ENCODE results near the gene NTM. TPM values are rescaled to one million over a fixed set of nuclear protein-coding genes. Genes with fewer than 3 reads are reported as not detected.

NTM gene
- total and polyA plus RNA-seq, 2 of the 8 experiments (the other 6 are each of a cell fraction or from before 2014, with no cell fraction given) = 13.4 to 20.0 TPM

DNA sequence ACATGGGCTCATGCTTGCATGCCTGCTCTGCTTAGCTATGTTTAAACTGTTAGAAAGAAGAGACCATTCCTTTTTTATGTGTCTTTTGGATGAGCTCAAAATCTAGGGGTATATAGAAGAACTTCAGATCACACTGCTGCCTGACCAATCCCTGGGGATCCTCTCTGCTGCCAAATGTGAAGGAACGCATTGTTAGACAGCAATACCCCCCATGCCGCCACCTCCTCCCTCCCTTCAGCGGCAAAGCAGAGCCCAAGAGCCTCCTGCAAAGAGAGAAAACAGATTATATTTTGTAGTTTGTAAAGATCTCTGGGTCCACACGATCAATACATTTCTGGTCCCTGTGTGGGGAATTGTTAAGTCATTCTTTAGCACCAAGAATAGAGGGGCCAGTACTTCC is 677.6 kb downstream of the NTM start:
- H3K23me2 ChIP-seq (ENCODE audit: low read depth, low read length) = peaks cover 4% of the 10 kb centered on the region; the same call in 1 of the 2 replicates
- no peak overlapping the region for H3K4ac ChIP-seq (replicated peaks; ENCODE audit: insufficient read length, low read depth, low read length)
- no peak overlapping the region for H4K8ac ChIP-seq (ENCODE audit: extremely low read depth, insufficient read depth, low read length)
- H3K79me2 ChIP-seq (ENCODE audit: control insufficient read depth in 1 of 2, insufficient read depth in 2 of 2, low read length in 2 of 2) = no peaks in the 10 kb centered on the region
- H2AK5ac ChIP-seq (ENCODE audit: low read depth, low read length) = no peak overlapping the region; the same call in 1 of the 2 replicates
- DNase-seq (ENCODE audit: low read depth in 1 of 2, low spot score in 2 of 2) (no peak), FAIRE-seq (no peak)
- H2BK120ac ChIP-seq (replicated peaks; ENCODE audit: low read depth, low read length) = no peak overlapping the region
- H4K91ac ChIP-seq (replicated peaks; ENCODE audit: insufficient read length, low read length) = no peak overlapping the region
- no peak overlapping the region for H3K9ac ChIP-seq (replicated peaks in 1 of 4; ENCODE audit: extremely low read depth in 1 of 4, low read depth in 3 of 4, low read length in 3 of 4)
- H2AFZ ChIP-seq (ENCODE audit: low read length) = no peak overlapping the region
- H3K4me1 ChIP-seq (replicated peaks in 1 of 4; ENCODE audit: control insufficient read depth in 3 of 4, insufficient read depth in 4 of 4, low read length in 3 of 4) = peaks cover 5 to 15% (median 13%) of the 10 kb centered on the region in 4 experiments
- no peak overlapping the region for H3K56ac ChIP-seq (replicated peaks; ENCODE audit: insufficient read length, low read depth, low read length)
- H3K27ac ChIP-seq (ENCODE audit: low read depth, low read length) = no peak overlapping the region
- no peak overlapping the region for H2BK15ac ChIP-seq (ENCODE audit: low read length)
- H2BK20ac ChIP-seq (ENCODE audit: low read length) = no peak overlapping the region
- H4K20me1 ChIP-seq (replicated peaks in 1 of 2; ENCODE audit: control insufficient read depth in 1 of 2, insufficient read depth in 2 of 2, low read length in 2 of 2) = no peaks in the 10 kb centered on the region
- ChIA-PET CTCF (ENCODE audit: partially characterized antibody) (interaction anchor here (0.6 to 1.4 kb wide), 8 partner anchors 11 to 287 kb away, joined by 3 to 6 read pairs (median 3); no protein-coding TSS in a partner anchor), POLR2A (ENCODE audit: partially characterized antibody) (no interaction called here)
- H3K27me3 ChIP-seq (replicated peaks in 1 of 4; ENCODE audit: control insufficient read depth in 3 of 4, extremely low read depth in 1 of 4, insufficient read depth in 3 of 4, low read length in 3 of 4) = no peaks in the 10 kb centered on the region
- H3K23ac ChIP-seq (ENCODE audit: insufficient read length) = no peak overlapping the region
- no peaks in the 10 kb centered on the region for H3K9me3 ChIP-seq (ENCODE audit: insufficient read depth in 2 of 2, low read depth in 1 of 2, low read length in 1 of 2)
- H3K14ac ChIP-seq (ENCODE audit: insufficient read length) = no peak overlapping the region
- WGBS, 2 experiments (ENCODE audit: extremely low coverage in 1 of 2, insufficient coverage in 1 of 2, insufficient read length in 1 of 2, insufficient replicate concordance in 2 of 2, low coverage in 1 of 2, low lambda C conversion rate in 2 of 2, missing lambda C conversion rate in 1 of 2) = 85% methylated on average over 4 of the region's 4 CpGs; no CpG with 5 or more reads in 1 of the 2 experiments
- no peak overlapping the region for H4K5ac ChIP-seq (ENCODE audit: insufficient read length, low read depth, low read length)
- H3K4me2 ChIP-seq (ENCODE audit: insufficient read depth in 1 of 2, low read depth in 2 of 2, low read length in 2 of 2) = no peak overlapping the region
- H3K36me3 ChIP-seq (ENCODE audit: control insufficient read depth in 2 of 4, insufficient read depth in 4 of 4, low read length in 3 of 4) = no peaks in the 10 kb centered on the region
- H3K4me3 ChIP-seq (ENCODE audit: extremely low read depth in 1 of 4, insufficient read depth in 2 of 4, low read depth in 3 of 4, low read length in 4 of 4) = no peak overlapping the region
- no peak overlapping the region for H2BK12ac ChIP-seq (ENCODE audit: low read depth, low read length)
- H3K79me1 ChIP-seq (ENCODE audit: low read depth, low read length) = no peaks in the 10 kb centered on the region
- H2BK5ac ChIP-seq (ENCODE audit: low read depth, low read length) = no peak overlapping the region
- no peak overlapping the region for H3K18ac ChIP-seq (ENCODE audit: extremely low read depth, low read length)
- no peak for TF ChIP-seq SP2 (IDR thresholded peaks at IDR 0.05; ENCODE audit: low read length)
- TF ChIP-seq TAF7 (optimal IDR thresholded peaks at IDR 0.05; ENCODE audit: borderline replicate concordance, low read depth, low read length) = no peak
- TF ChIP-seq POU5F1 (IDR thresholded peaks at IDR 0.05; ENCODE audit: low read depth, low read length) = no peak
- TF ChIP-seq CHD1 (IDR thresholded peaks at IDR 0.05; ENCODE audit: low read depth, low read length) = no peak
- no peak for TF ChIP-seq TEAD4 (IDR thresholded peaks at IDR 0.05; ENCODE audit: low read depth, low read length)
- TF ChIP-seq CBX8 (IDR thresholded peaks at IDR 0.05; ENCODE audit: borderline replicate concordance, low read depth, low read length) = no peak
- TF ChIP-seq KDM4A (IDR thresholded peaks at IDR 0.05; ENCODE audit: low read depth, low read length, severe bottlenecking) = no peak
- no peak for TF ChIP-seq SP4 (IDR thresholded peaks at IDR 0.05; ENCODE audit: low read length)
- TF ChIP-seq BCL11A (IDR thresholded peaks at IDR 0.05; ENCODE audit: low read depth in 2 of 2, low read length in 2 of 2) = no peak
- TF ChIP-seq PHF8 (conservative IDR thresholded peaks at IDR 0.05; ENCODE audit: low read depth, low read length) = no peak
